PC-3 (cell line): Measurements from ENCODE around the gene EIF4E. TPM values are rescaled to one million over a fixed set of nuclear protein-coding genes. Genes with fewer than 3 reads are reported as not detected.

Experiments
- ATAC-seq: fragments of 200-7000 bp; cut with Tn5 transposase; 2 replicates; pipeline ENCODE4 v1.9.1; 2020; ENCODE audit warnings: mild to moderate bottlenecking, moderate library complexity
- BruUV-seq: library from RNA; stranded (reverse); fragments of 400-500 nt; replicated peaks from 2 replicates; lab custom pipeline; 2021; lab: Mats Ljungman, UMichigan
- CTCF ChIA-PET: fragments of 300-600 bp; sonication (Branson Sonifier 250); formaldehyde crosslinking; loops from one replicate; lab custom pipeline; 2022; ENCODE audit warnings: antibody characterized with exemption; lab: Charles Lee
- POLR2A ChIA-PET: fragments of 300-600 bp; sonication (Branson Sonifier 250); formaldehyde crosslinking; loops from one replicate; lab custom pipeline; 2022; ENCODE audit warnings: antibody characterized with exemption; ENCODE audit not compliant: unreplicated experiment; lab: Charles Lee
- DNase-seq: peaks from one replicate; pipeline ENCODE4 v3.0.0-alpha.2; 2015
- H2AFZ ChIP-seq: fragments of 300-600 bp; sonication (generic); 2 replicates; pipeline ENCODE4 v1.6.0; 2016; ENCODE audit warnings: antibody characterized with exemption, low read length
- H3F3A ChIP-seq: fragments of 300-600 bp; sonication (generic); one replicate; pipeline ENCODE4 v1.6.0; 2017; ENCODE audit warnings: antibody characterized with exemption, low read length, control low read depth, mild to moderate bottlenecking; ENCODE audit not compliant: unreplicated experiment
- H3K27ac ChIP-seq: fragments of 300-600 bp; sonication (generic); 2 replicates; pipeline ENCODE4 v1.5.1; 2016; ENCODE audit warnings: mild to moderate bottlenecking, low read length
- H3K27me3 ChIP-seq: fragments of 300-600 bp; sonication (generic); 2 replicates; pipeline ENCODE4 v1.6.1; 2016; ENCODE audit warnings: low read length, mixed read lengths
- H3K36me3 ChIP-seq: fragments of 300-600 bp; sonication (generic); 2 replicates; pipeline ENCODE4 v1.6.1; 2016; ENCODE audit warnings: low read depth, mixed run types, low read length, mixed read lengths
- H3K4me1 ChIP-seq: fragments of 300-600 bp; sonication (generic); 2 replicates; pipeline ENCODE4 v1.5.1; 2016; ENCODE audit warnings: low read length; ENCODE audit not compliant: insufficient read depth
- H3K4me2 ChIP-seq: fragments of 300-600 bp; sonication (generic); 2 replicates; pipeline ENCODE4 v1.6.0; 2016; ENCODE audit warnings: low read length
- H3K4me3 ChIP-seq: fragments of 300-600 bp; sonication (generic); 2 replicates; pipeline ENCODE4 v1.5.1; 2016; ENCODE audit warnings: mild to moderate bottlenecking, low read length, mixed read lengths
- H3K79me2 ChIP-seq: fragments of 300-600 bp; sonication (generic); 2 replicates; pipeline ENCODE4 v1.6.1; 2017; ENCODE audit warnings: low read length, mixed read lengths
- H3K9ac ChIP-seq: fragments of 300-600 bp; sonication (generic); 2 replicates; pipeline ENCODE4 v1.6.0; 2016; ENCODE audit warnings: mild to moderate bottlenecking, low read length
- H3K9me2 ChIP-seq: fragments of 300-600 bp; sonication (generic); replicated peaks from 2 replicates; pipeline ENCODE4 v1.6.1; 2016; ENCODE audit warnings: mixed run types, low read length, mixed read lengths
- H3K9me3 ChIP-seq: fragments of 300-600 bp; sonication (generic); 2 replicates; pipeline ENCODE4 v1.6.1; 2016; ENCODE audit warnings: low read length, mixed read lengths
- H4K20me1 ChIP-seq: fragments of 300-600 bp; sonication (generic); 2 replicates; pipeline ENCODE4 v1.6.1; 2016; ENCODE audit warnings: low read length, mixed read lengths
- CTCF ChIP-seq: fragments of 300-600 bp; sonication (generic); conservative IDR thresholded peaks from 2 replicates; pipeline ENCODE4 v1.5.1; 2017; ENCODE audit warnings: antibody characterized with exemption, low read depth, mild to moderate bottlenecking, low read length
- EZH2 ChIP-seq: fragments of 300-600 bp; sonication (generic); IDR thresholded peaks from one replicate; pipeline ENCODE4 v1.6.1; 2017; ENCODE audit warnings: antibody characterized with exemption, mild to moderate bottlenecking, low read length; ENCODE audit not compliant: unreplicated experiment
- EZH2phosphoT487 ChIP-seq: fragments of 300-600 bp; sonication (generic); IDR thresholded peaks from 2 replicates; pipeline ENCODE4 v1.6.1; 2018; ENCODE audit warnings: mild to moderate bottlenecking, antibody characterized with exemption, low read length, borderline replicate concordance
- intact Hi-C: fragments of 100-400 bp; cut with micrococcal nuclease; formaldehyde crosslinking; loops from 2 replicates; pipeline ENCODE4 v1.9.0; 2023
- total RNA-seq: library from RNA; depleted of rRNA; stranded (reverse); fragments of >200 nt; gene quantifications from 2 replicates; pipeline ENCODE4 v1.2.3, GENCODE V29; 2014

EIF4E gene
- total RNA-seq, 1 experiment from 2014 or later = 134 TPM

GRCh38 chr4:98905839-98906238 is 23.1 kb downstream of the EIF4E start:
- no peak for DNase-seq
- no peak overlapping the region for H3K4me3 ChIP-seq
- no TSS peak for BruUV-seq
- ATAC-seq = no peak
- H3F3A ChIP-seq = no peaks in the 10 kb centered on the region
- peaks cover 99% of the 10 kb centered on the region for H3K79me2 ChIP-seq
- H3K4me1 ChIP-seq = no peaks in the 10 kb centered on the region
- no peak overlapping the region for H3K9ac ChIP-seq
- no peaks in the 10 kb centered on the region for H3K9me3 ChIP-seq
- intact Hi-C loops = no loop called here
- peaks cover 4% of the 10 kb centered on the region; the same call in 1 of the 2 replicates for H3K36me3 ChIP-seq
- H3K9me2 ChIP-seq = no peaks in the 10 kb centered on the region
- peaks cover 60% of the 10 kb centered on the region for H4K20me1 ChIP-seq
- H2AFZ ChIP-seq = no peak overlapping the region
- H3K27me3 ChIP-seq = no peaks in the 10 kb centered on the region
- H3K4me2 ChIP-seq = no peak overlapping the region
- CTCF ChIA-PET = no interaction called here
- TF ChIP-seq CTCF (no peak), EZH2phosphoT487 (no peak), EZH2 (no peak)
- POLR2A ChIA-PET = no interaction called here
- no peak overlapping the region for H3K27ac ChIP-seq

- Histone ChIP-seq H3K4me3 (no peak overlapping the region), H2AFZ (no peak overlapping the region), H3K36me3 (peaks cover 8% of the 10 kb centered on the region; the same call in 1 of the 2 replicates), H3K9me2 (no peaks in the 10 kb centered on the region), H3K79me2 (peaks cover 98% of the 10 kb centered on the region), H4K20me1 (peaks cover 54% of the 10 kb centered on the region), H3K27ac (no peak overlapping the region), H3K9ac (no peak overlapping the region), H3K4me1 (no peaks in the 10 kb centered on the region), H3F3A (no peaks in the 10 kb centered on the region), H3K4me2 (no peak overlapping the region), H3K27me3 (no peaks in the 10 kb centered on the region), H3K9me3 (no peaks in the 10 kb centered on the region)
- no peak for DNase-seq
- POLR2A ChIA-PET = no interaction called here
- TF ChIP-seq EZH2phosphoT487 (no peak), CTCF (no peak), EZH2 (no peak)
- no TSS peak for BruUV-seq
- no peak for ATAC-seq
- intact Hi-C loops = no loop called here
- CTCF ChIA-PET = no interaction called here
Observed at GRCh38 chr4:98905297-98905696, 23.6 kb downstream of the EIF4E start.

GRCh38 chr4:98903963-98904362 is 25.0 kb downstream of the EIF4E start:
- H3K4me2 ChIP-seq = no peak overlapping the region
- DNase-seq (no peak), ATAC-seq (peak; percentile 45)
- no peaks in the 10 kb centered on the region for H3K4me1 ChIP-seq
- H4K20me1 ChIP-seq = peaks cover 44% of the 10 kb centered on the region
- H3F3A ChIP-seq = no peaks in the 10 kb centered on the region
- H3K9ac ChIP-seq = no peak overlapping the region
- no peaks in the 10 kb centered on the region for H3K27me3 ChIP-seq
- no peak overlapping the region for H2AFZ ChIP-seq
- H3K36me3 ChIP-seq = peaks cover 19% of the 10 kb centered on the region; the same call in 1 of the 2 replicates
- intact Hi-C loops = no loop called here
- TF ChIP-seq EZH2 (no peak), CTCF (no peak), EZH2phosphoT487 (no peak)
- no peak overlapping the region for H3K27ac ChIP-seq
- BruUV-seq = no TSS peak
- CTCF ChIA-PET = interaction anchor here (0.6 kb wide), 1 partner anchor 11 kb away, joined by 3 read pairs; no protein-coding TSS in a partner anchor
- H3K9me3 ChIP-seq = no peaks in the 10 kb centered on the region
- POLR2A ChIA-PET = no interaction called here
- H3K9me2 ChIP-seq = no peaks in the 10 kb centered on the region
- peaks cover 98% of the 10 kb centered on the region for H3K79me2 ChIP-seq
- no peak overlapping the region for H3K4me3 ChIP-seq
